ENCODE data around the gene RPTN. TPM values are rescaled to one million over a fixed set of nuclear protein-coding genes. Genes with fewer than 3 reads are reported as not detected.

RPTN gene
- total RNA-seq, 6 donors from 2014 or later = not detected

- Histone ChIP-seq H3K27ac (no peak overlapping the region), H3K4me3 (no peak overlapping the region), H3K4me1 (peaks cover 0 to 20% (median 10%) of the 10 kb centered on the region in 4 donors), H3K9me3 (no peaks in the 10 kb centered on the region), H3K27me3 (no peaks in the 10 kb centered on the region), H3K36me3 (no peaks in the 10 kb centered on the region)
- TF ChIP-seq POLR2AphosphoS5 (IDR thresholded peaks at IDR 0.05) = no peak
- TF ChIP-seq, protein P1, sequence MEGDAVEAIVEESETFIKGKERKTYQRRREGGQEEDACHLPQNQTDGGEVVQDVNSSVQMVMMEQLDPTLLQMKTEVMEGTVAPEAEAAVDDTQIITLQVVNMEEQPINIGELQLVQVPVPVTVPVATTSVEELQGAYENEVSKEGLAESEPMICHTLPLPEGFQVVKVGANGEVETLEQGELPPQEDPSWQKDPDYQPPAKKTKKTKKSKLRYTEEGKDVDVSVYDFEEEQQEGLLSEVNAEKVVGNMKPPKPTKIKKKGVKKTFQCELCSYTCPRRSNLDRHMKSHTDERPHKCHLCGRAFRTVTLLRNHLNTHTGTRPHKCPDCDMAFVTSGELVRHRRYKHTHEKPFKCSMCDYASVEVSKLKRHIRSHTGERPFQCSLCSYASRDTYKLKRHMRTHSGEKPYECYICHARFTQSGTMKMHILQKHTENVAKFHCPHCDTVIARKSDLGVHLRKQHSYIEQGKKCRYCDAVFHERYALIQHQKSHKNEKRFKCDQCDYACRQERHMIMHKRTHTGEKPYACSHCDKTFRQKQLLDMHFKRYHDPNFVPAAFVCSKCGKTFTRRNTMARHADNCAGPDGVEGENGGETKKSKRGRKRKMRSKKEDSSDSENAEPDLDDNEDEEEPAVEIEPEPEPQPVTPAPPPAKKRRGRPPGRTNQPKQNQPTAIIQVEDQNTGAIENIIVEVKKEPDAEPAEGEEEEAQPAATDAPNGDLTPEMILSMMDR (IDR thresholded peaks at IDR 0.05) = peak; percentile 72 to 86 (median 80)
- peak in 1 of 2 donors; percentile 49 for DNase-seq
- ATAC-seq (ENCODE audit: low FRiP score in 2 of 2) = peak; percentile 67 to 71
- WGBS, 2 donors = 36% methylated on average over 8 of the region's 8 CpGs
Observed at GRCh38 chr1:152185544-152186391, 26.7 kb upstream of the RPTN start.

DNA sequence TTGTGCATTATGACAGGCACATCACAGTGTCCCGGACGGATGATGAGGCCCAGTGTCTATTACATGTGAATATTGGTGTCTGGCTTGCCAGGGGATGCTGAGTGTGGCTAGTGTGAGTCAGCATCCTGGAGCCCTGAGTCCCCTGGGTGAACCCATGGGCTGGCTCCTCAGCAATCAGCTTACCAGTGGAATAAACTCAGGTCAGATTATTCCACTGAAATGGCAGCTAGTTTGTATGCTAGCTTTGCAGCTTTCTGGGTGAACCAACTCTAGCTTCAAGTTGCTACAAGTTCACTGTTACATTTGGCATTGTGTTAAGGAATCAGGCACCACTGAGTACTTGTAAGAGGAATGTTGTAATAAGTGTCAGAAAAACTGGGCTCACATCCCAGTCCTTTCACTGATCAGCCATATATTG, 23.9 kb upstream of the RPTN start:
- no peak overlapping the region for H3K4me3 ChIP-seq
- 55 to 57% methylated on average over 2 of the region's 2 CpGs for WGBS, 2 donors
- no peaks in the 10 kb centered on the region for H3K9me3 ChIP-seq
- H3K36me3 ChIP-seq = no peaks in the 10 kb centered on the region
- no peaks in the 10 kb centered on the region for H3K27me3 ChIP-seq
- peak; percentile 39 to 77 for ATAC-seq (ENCODE audit: low FRiP score in 2 of 2)
- TF ChIP-seq POLR2A (IDR thresholded peaks at IDR 0.05) = no peak
- no peak for TF ChIP-seq POLR2AphosphoS5 (IDR thresholded peaks at IDR 0.05)
- TF ChIP-seq EP300 (IDR thresholded peaks at IDR 0.05) = no peak
- TF ChIP-seq, protein P1 (IDR thresholded peaks at IDR 0.05) = no peak
- H3K27ac ChIP-seq = no peak overlapping the region
- peaks cover 0 to 3% (median 0%) of the 10 kb centered on the region in 4 donors for H3K4me1 ChIP-seq
- no peak for DNase-seq

DNA sequence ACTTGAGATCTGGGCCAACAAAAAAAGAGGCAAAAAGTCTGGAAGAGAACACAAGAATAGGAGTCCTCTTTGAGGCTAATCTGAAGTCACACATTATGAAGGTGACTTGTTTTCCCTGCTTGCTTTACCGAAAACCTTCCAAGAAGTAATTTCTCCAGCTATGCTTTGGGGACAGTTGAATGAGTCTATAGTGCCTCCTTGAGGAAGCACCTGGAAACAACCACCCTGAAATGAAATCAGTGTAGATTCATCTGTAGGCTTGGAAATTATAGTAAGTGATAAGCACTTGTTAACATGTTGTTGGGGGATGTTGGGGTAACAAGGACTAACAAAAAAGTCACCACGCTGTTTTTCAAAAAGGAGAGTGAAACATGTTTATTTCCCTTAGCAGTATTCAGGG, 23.4 kb upstream of the RPTN start:
- H3K27me3 ChIP-seq = no peaks in the 10 kb centered on the region
- WGBS, 2 donors = 76 to 77% methylated on average over 2 of the region's 2 CpGs
- no peaks in the 10 kb centered on the region for H3K36me3 ChIP-seq
- ATAC-seq (ENCODE audit: low FRiP score in 2 of 2) = peak in 1 of 2 donors; percentile 50
- H3K4me1 ChIP-seq = peaks cover 0 to 3% (median 0%) of the 10 kb centered on the region in 4 donors
- no peaks in the 10 kb centered on the region for H3K9me3 ChIP-seq
- no peak overlapping the region for H3K4me3 ChIP-seq
- no peak overlapping the region for H3K27ac ChIP-seq
- TF ChIP-seq, protein P1 (IDR thresholded peaks at IDR 0.05) = peak in 4 of 6 experiments; percentile 12 to 48 (median 28)
- TF ChIP-seq POLR2AphosphoS5 (IDR thresholded peaks at IDR 0.05) = no peak
- no peak for DNase-seq

- Histone ChIP-seq H3K27me3 (no peaks in the 10 kb centered on the region), H3K4me1 (peaks cover 0 to 3% (median 0%) of the 10 kb centered on the region in 4 donors), H3K4me3 (no peak overlapping the region), H3K9me3 (peaks cover 0 to 4% (median 0%) of the 10 kb centered on the region in 4 donors), H3K36me3 (no peaks in the 10 kb centered on the region), H3K27ac (no peak overlapping the region)
- no peak for ATAC-seq (ENCODE audit: low FRiP score in 2 of 2)
- WGBS, 2 donors = 70 to 76% methylated on average over 1 of the region's 1 CpG
- no peak for DNase-seq
- TF ChIP-seq POLR2AphosphoS5 (IDR thresholded peaks at IDR 0.05) (no peak), POLR2A (IDR thresholded peaks at IDR 0.05) (no peak), EP300 (IDR thresholded peaks at IDR 0.05) (no peak)
- TF ChIP-seq, protein P1 (IDR thresholded peaks at IDR 0.05) = no peak
Observed at GRCh38 chr1:152179566-152179965, 20.5 kb upstream of the RPTN start.

All from upper lobe of left lung (tissue), 6 donors.